ENCODE results near the gene DCAKD. TPM values are rescaled to one million over a fixed set of nuclear protein-coding genes. Genes with fewer than 3 reads are reported as not detected.

The DCAKD gene
- total RNA-seq, 4 donors from 2014 or later: 22.7 to 36.4 (median 25.2) TPM

DNA sequence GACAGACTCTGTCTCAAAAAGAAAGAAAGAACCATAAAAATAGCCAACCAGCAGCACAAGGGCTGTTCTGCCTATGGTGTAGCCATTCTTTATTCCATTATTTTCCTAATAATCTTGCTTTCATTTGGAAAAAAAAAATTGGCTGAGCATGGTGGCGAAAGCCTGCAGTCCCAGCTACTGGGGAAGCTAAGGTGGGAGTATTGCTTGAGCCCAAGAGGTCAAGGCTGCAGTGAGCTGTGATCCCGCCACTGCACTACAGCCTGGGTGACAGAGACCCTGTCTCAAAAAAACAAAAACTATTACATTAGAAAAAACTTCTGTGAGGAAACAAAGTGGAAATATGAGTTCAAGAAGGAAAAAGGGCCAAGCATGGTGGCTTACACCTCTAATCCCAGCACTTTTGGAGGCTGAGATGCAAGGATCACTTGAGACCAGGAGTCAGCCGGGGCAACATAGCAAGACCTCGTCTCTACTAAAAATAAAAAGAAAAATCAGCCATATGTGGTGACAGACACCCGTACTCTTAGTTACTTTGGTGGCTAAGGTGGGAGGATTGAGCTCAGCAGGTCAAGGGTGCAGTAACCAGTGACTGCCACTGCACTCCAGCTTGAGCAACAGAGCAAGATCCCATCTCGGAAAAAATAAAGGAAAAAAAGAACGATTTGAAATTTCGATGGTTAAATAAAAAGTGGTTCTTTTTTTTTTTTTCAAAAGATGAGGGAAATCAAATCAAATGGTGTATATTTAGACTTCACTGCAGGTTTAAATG, 2.5 kb downstream of the DCAKD start:
- ATAC-seq (ENCODE audit: low FRiP score): no peak
- TF ChIP-seq, protein P1, sequence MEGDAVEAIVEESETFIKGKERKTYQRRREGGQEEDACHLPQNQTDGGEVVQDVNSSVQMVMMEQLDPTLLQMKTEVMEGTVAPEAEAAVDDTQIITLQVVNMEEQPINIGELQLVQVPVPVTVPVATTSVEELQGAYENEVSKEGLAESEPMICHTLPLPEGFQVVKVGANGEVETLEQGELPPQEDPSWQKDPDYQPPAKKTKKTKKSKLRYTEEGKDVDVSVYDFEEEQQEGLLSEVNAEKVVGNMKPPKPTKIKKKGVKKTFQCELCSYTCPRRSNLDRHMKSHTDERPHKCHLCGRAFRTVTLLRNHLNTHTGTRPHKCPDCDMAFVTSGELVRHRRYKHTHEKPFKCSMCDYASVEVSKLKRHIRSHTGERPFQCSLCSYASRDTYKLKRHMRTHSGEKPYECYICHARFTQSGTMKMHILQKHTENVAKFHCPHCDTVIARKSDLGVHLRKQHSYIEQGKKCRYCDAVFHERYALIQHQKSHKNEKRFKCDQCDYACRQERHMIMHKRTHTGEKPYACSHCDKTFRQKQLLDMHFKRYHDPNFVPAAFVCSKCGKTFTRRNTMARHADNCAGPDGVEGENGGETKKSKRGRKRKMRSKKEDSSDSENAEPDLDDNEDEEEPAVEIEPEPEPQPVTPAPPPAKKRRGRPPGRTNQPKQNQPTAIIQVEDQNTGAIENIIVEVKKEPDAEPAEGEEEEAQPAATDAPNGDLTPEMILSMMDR (IDR thresholded peaks at IDR 0.05): no peak
- no peak for DNase-seq (ENCODE audit: low spot score)

DNA sequence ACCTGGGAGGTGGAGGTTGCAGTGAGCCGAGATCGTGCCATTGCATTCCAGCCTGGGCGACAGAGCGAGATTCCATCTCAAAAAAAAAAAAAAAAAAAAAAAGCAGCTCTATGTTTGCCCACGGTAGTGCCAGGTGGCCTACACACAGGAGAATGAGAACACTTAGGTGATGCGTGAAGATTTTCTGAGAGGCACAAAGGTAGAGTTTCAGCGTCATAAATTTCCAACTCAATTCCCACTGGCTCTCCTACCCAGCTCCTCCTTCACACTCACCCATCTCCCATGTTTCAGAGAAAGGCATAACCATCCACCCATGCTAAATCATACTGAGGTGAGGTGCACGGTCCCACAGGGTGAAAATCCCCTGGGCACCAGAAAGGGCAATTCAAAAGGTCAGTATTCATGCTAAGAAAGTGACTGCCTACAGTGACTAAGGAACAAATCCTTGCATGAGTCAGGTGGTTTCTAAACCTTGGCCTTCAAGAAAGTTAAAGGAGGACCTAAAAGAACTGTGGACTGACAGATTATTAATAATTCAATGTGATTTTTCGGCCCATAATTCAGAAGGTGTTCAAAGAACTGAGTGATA, 4.8 kb downstream of the DCAKD start:
- ATAC-seq (ENCODE audit: low FRiP score): no peak
- no peak for DNase-seq (ENCODE audit: low spot score)
- TF ChIP-seq, protein P1 (IDR thresholded peaks at IDR 0.05): no peak

DNA sequence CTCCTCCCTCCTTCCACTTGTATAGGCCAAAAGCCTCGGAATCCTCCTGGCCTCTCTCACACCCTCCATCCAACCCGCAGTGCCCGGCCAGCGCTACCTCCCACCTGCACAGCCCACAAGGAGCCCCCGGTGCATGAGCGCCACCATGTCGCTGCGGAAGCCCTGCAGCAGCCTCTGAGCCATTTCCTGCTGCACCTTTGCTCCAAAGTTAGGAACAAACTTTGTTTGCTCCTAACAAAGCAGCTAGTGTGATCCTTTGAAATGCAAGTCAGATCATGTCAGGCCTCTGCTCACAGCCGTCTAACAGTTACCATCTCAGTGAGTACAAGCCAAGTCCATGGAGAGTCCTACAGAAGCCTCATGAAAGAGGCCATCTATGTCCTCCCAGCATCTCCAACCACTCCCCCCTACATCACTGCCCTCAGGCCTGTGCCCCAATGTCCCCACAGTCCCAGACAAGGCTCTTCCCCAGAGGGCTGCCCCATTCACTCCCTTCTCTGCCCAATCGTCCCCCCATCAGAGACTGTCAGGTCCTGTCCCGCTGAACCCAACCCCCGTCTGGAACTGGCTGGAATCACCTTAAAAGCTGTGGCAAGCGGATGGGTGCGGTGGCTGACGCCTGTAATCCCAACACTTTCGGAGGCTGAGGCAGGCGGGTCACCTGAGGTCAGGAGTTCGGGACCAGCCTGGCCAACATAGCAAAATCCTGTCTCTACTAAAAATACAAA, 7.5 kb downstream of the DCAKD start:
- DNase-seq (ENCODE audit: low spot score) (no peak), ATAC-seq (ENCODE audit: low FRiP score) (no peak)
- TF ChIP-seq, protein P1 (IDR thresholded peaks at IDR 0.05): no peak

DNA sequence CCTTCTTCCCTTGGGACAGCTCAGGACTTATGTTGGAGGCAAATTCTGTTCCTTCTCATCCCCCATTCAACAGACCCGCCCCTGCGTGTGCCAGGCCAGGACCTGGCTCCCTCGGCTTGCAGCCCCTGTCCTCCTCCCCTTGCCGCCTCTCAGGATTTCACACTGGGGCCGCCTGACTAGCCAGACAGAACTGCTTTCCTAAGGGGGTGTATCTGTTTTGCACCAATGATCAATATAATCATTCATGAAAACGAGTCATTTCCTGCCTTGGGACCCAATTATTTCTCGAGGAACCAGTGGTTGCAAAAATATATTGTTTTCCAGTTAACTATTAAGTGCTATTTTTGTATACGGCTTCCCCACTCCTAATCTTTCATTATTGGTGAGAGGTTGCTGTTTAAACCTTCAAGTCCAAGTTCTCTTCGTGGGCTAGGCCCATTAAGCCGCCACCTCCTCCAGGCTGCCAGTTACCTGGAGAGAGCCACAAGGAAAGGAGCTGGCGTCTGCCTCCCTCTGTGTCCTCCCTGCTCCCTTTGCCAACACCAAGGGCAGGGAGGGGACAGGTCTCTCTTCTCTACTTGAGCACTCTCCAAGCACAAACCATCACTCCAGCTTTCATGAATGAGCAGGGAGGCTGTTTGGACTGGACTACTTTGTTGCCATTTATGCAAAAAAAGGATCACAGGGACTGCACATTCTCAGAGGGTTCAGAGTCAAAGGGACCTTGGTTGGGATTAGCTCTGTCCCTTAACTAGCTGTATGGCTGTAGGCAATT, 8.9 kb downstream of the DCAKD start:
- ATAC-seq (ENCODE audit: low FRiP score): no peak
- no peak for DNase-seq (ENCODE audit: low spot score)
- TF ChIP-seq, protein P1 (IDR thresholded peaks at IDR 0.05): no peak

DNA sequence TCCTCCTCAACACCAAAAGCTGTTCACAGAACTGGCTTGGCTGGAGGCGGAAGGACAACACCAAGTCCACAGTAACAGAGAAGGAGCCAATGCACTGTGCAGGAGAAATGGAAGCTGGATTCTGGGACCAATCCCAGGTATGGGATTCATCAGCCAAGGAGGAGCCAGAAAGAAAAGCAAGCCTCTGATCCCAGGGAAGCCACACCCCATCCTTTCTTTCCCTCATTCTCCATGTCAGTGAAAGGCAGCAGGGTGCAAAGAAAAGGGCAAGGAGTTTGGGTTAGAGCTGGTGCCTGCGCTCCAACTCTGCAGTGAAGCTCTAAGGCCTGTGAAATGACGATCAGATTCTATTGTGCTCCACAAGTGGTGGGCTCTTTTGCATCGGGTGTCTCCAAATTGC, 11.0 kb downstream of the DCAKD start:
- TF ChIP-seq, protein P1 (IDR thresholded peaks at IDR 0.05): no peak
- ATAC-seq (ENCODE audit: low FRiP score) (no peak), DNase-seq (ENCODE audit: low spot score) (no peak)

DNA sequence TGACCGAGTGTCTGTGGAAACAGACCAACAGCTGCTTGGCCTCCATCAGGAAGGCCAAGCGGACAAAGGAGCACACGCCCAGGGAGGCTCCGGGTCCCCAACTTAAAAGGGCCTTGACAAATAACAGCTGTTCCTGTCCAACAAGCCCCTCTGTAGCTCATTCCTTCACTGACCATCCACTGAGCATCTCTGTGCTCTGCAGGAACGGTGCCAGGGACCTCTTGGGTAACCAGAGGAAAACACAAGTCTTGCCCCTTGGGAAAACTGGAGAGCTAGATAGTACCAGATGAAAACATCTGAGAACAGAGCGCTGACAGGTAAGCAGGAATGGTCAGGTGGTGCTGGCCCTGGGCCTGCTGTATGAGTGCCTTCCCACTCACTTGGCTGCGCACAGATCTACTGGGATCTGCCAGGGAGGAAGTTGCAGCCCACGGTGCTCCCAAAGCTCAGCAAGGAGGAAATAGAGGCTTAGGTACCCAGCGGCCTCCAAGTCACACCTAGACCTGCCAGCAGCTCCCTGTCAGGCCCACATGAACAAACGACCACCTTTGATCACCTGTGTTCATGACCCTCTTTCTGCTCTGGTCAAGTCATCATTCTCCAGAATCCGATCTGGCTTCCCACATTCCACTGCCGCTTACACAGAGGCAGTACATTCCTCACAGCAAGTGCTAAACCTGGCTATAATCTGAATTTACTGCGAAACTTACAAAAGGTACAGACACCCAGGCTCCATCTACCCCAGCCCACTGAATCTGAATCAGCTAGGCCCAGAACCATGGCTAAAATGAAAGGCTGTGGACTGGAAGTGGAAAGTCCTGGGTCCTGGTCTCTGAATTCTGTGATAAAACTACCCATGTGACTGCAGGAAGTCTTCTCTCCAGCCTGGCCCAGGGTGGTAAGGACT, 12.5 kb downstream of the DCAKD start:
- TF ChIP-seq, protein P1 (IDR thresholded peaks at IDR 0.05): no peak
- DNase-seq (ENCODE audit: low spot score) (no peak), ATAC-seq (ENCODE audit: low FRiP score) (peak; percentile 24)
